B cell (primary cell): ENCODE measurements around the gene DNAH11. TPM values are rescaled to one million over a fixed set of nuclear protein-coding genes. Genes with fewer than 3 reads are reported as not detected.

Experiments
- ATAC-seq: fragments of 200-7000 bp; cut with Tn5 transposase; one replicate; pipeline ENCODE4 v1.10.0; 2021; ENCODE audit warnings: low read depth, mild to moderate bottlenecking, moderate number of reproducible peaks, moderate library complexity
- CTCF ChIA-PET: fragments of 350-600 bp; sonication (Branson Sonifier 250); formaldehyde crosslinking; loops from one replicate; lab custom pipeline; 2021; ENCODE audit warnings: antibody characterized with exemption, inconsistent platforms; lab: Charles Lee
- POLR2A ChIA-PET: fragments of 350-600 bp; sonication (Branson Sonifier 250); formaldehyde crosslinking; loops from one replicate; lab custom pipeline; 2021; ENCODE audit warnings: antibody characterized with exemption; lab: Charles Lee
- DNase-seq: peaks from one replicate; pipeline ENCODE4 v3.0.0; 2013
- H2AFZ ChIP-seq: 2 replicates; pipeline ENCODE4 v1.6.1; 2012; ENCODE audit warnings: mild to moderate bottlenecking, low read depth, low read length; ENCODE audit not compliant: insufficient read depth, poor library complexity, severe bottlenecking
- H3K27ac ChIP-seq, 2 donors: 1 replicate in 1 of 2; 2 replicates in 1 of 2; pipeline ENCODE4 v1.5.1; 2012 to 2013; ENCODE audit warnings: low read length in 2 of 2, mild to moderate bottlenecking in 2 of 2, moderate library complexity in 1 of 2
- H3K27me3 ChIP-seq, 4 experiments: fragments of 200-600 bp in 1 of 4; sonication (generic) in 1 of 4; replicated peaks in 1 of 4; 1 replicate in 2 of 4; 2 replicates in 2 of 4; pipeline versions ENCODE4 v1.6.1 to v1.7.0; 2013 to 2016; ENCODE audit warnings: low read length in 3 of 4, mild to moderate bottlenecking in 2 of 4, mixed read lengths in 1 of 4, moderate library complexity in 1 of 4; ENCODE audit not compliant: insufficient read depth in 4 of 4, control insufficient read depth in 3 of 4; ENCODE audit errors: control extremely low read depth in 1 of 4
- H3K36me3 ChIP-seq, 2 experiments: replicated peaks in 1 of 2; 1 replicate in 1 of 2; 2 replicates in 1 of 2; pipeline versions ENCODE4 v1.6.1 to v1.7.1; 2013; ENCODE audit warnings: low read length in 1 of 2; ENCODE audit not compliant: insufficient read depth in 2 of 2, control insufficient read depth in 1 of 2; ENCODE audit errors: control extremely low read depth in 1 of 2, extremely low read depth in 1 of 2
- H3K4me1 ChIP-seq, 2 donors: fragments of 200-600 bp in 1 of 2; sonication (generic) in 1 of 2; 1 replicate in 1 of 2; 2 replicates in 1 of 2; pipeline versions ENCODE4 v1.5.1 to v1.6.1; 2013 to 2017; ENCODE audit warnings: low read length in 2 of 2; ENCODE audit not compliant: control insufficient read depth in 2 of 2, insufficient read depth in 2 of 2
- H3K4me2 ChIP-seq: replicated peaks from 2 replicates; pipeline ENCODE3; 2012; ENCODE audit warnings: mild to moderate bottlenecking, low read depth, low read length; ENCODE audit not compliant: poor library complexity, severe bottlenecking
- H3K4me3 ChIP-seq, 5 experiments: fragments of 200-600 bp in 1 of 5; sonication (generic) in 1 of 5; 1 replicate in 3 of 5; 2 replicates in 2 of 5; pipeline versions ENCODE4 v1.5.1 to v1.7.0; 2011 to 2016; ENCODE audit warnings: low read length in 4 of 5, mild to moderate bottlenecking in 4 of 5, low read depth in 2 of 5, control low read depth in 1 of 5, moderate library complexity in 1 of 5; ENCODE audit not compliant: insufficient read depth in 1 of 5; ENCODE audit errors: control extremely low read depth in 1 of 5, extremely low read depth in 1 of 5
- H3K79me2 ChIP-seq: fragments of 200-600 bp; sonication (generic); one replicate; pipeline ENCODE4 v1.6.0; 2016; ENCODE audit warnings: low read length; ENCODE audit not compliant: control insufficient read depth, insufficient read depth
- H3K9ac ChIP-seq: fragments of 200-600 bp; sonication (generic); 2 replicates; pipeline ENCODE4 v1.6.1; 2017; ENCODE audit warnings: mild to moderate bottlenecking, low read length, moderate library complexity
- H3K9me3 ChIP-seq, 3 donors: one replicate each; pipeline versions ENCODE4 v1.6.1 to v1.7.1; 2013; ENCODE audit warnings: low read length in 2 of 3; ENCODE audit not compliant: control insufficient read depth in 2 of 3, insufficient read depth in 1 of 3; ENCODE audit errors: control extremely low read depth in 1 of 3
- H4K20me1 ChIP-seq: 2 replicates; pipeline ENCODE4 v1.6.0; 2012; ENCODE audit warnings: mild to moderate bottlenecking, low read length; ENCODE audit not compliant: insufficient read depth, control insufficient read depth, poor library complexity, severe bottlenecking
- H3K27ac Mint-ChIP-seq: one replicate; pipeline ENCODE4 v1.8.0; 2021; ENCODE audit warnings: mixed read lengths
- H3K27me3 Mint-ChIP-seq: one replicate; pipeline ENCODE4 v1.8.0; 2021; ENCODE audit warnings: mixed read lengths
- H3K4me1 Mint-ChIP-seq: one replicate; pipeline ENCODE4 v1.8.0; 2021; ENCODE audit warnings: mixed read lengths
- H3K4me3 Mint-ChIP-seq: one replicate; pipeline ENCODE4 v1.8.0; 2021; ENCODE audit warnings: mixed read lengths
- H3K9me3 Mint-ChIP-seq: one replicate; pipeline ENCODE4 v1.8.0; 2022; ENCODE audit warnings: mixed read lengths; ENCODE audit not compliant: insufficient read depth
- CTCF ChIP-seq: fragments of 200-600 bp; IDR thresholded peaks from one replicate; pipeline ENCODE4 v1.8.0; 2022; ENCODE audit warnings: antibody characterized with exemption, mild to moderate bottlenecking
- EZH2 ChIP-seq: IDR thresholded peaks from 2 replicates; pipeline ENCODE4 v1.6.1; 2012; ENCODE audit warnings: borderline replicate concordance, low read depth, mild to moderate bottlenecking, moderate library complexity, low read length; ENCODE audit not compliant: insufficient read depth, poor library complexity, severe bottlenecking
- WGBS: methylation state at CpG from one replicate; pipeline ENCODE4 v1.1.5; 2013; ENCODE audit warnings: missing lambda C conversion rate; ENCODE audit not compliant: insufficient coverage; 5-methylcytosine and 5-hydroxymethylcytosine counted together
- intact Hi-C: fragments of 100-400 bp; cut with micrococcal nuclease; formaldehyde crosslinking; loops from one replicate; pipeline ENCODE4 v1.10.0; 2022
- polyA plus RNA-seq: library from polyadenylated mRNA; depleted of rRNA; stranded (reverse); fragments of >200 nt; gene quantifications from 2 replicates; pipeline ENCODE4 v1.2.3, GENCODE V29; 2012
- total RNA-seq, 2 donors: library from RNA; stranded (reverse); fragments of 120-200 nt in 1 of 2; gene quantifications; 1 replicate in 1 of 2; 2 replicates in 1 of 2; pipeline versions ENCODE4 v1.2.3 to v1.2.4, GENCODE V29; 2013 to 2022

The DNAH11 gene
- total and polyA plus RNA-seq, 2 donors (not counting 1 experiment from before 2014, with no cell fraction given): not detected

- WGBS: 100% methylated on average over 3 of the region's 8 CpGs
- Histone ChIP-seq H3K9me3 (no peaks in the 10 kb centered on the region), H3K79me2 (no peaks in the 10 kb centered on the region), H3K4me2 (no peak overlapping the region), H3K4me1 (no peaks in the 10 kb centered on the region), H3K27ac (no peak overlapping the region), H3K27me3 (no peaks in the 10 kb centered on the region), H2AFZ (no peak overlapping the region), H4K20me1 (no peaks in the 10 kb centered on the region), H3K9ac (no peak overlapping the region), H3K4me3 (no peak overlapping the region), H3K36me3 (no peaks in the 10 kb centered on the region)
- Mint-ChIP-seq H3K27ac (no peak overlapping the region), H3K4me3 (no peak overlapping the region), H3K4me1 (peaks cover 11% of the 10 kb centered on the region), H3K9me3 (no peaks in the 10 kb centered on the region), H3K27me3 (no peaks in the 10 kb centered on the region)
- TF ChIP-seq CTCF (no peak), EZH2 (no peak)
- DNase-seq: no peak
- intact Hi-C loops: no loop called here
- ChIA-PET POLR2A (interaction anchor here (0.5 kb wide), 1 partner anchor 607 kb away, joined by 4 read pairs; no protein-coding TSS in a partner anchor), CTCF (interaction anchor here (0.6 to 1.2 kb wide), 3 partner anchors 318 to 584 kb away, joined by 3 read pairs; no protein-coding TSS in a partner anchor)
- ATAC-seq: no peak
Measured at GRCh38 chr7:21867816-21868575, 325.2 kb downstream of the DNAH11 start.

GRCh38 chr7:21868576-21868850 is 325.7 kb downstream of the DNAH11 start:
- CTCF ChIA-PET: interaction anchor here (0.6 to 1.2 kb wide), 3 partner anchors 318 to 584 kb away, joined by 3 read pairs; no protein-coding TSS in a partner anchor
- TF ChIP-seq EZH2 (no peak), CTCF (no peak)
- no peak overlapping the region for H3K4me3 Mint-ChIP-seq
- no peak overlapping the region for H2AFZ ChIP-seq
- no peaks in the 10 kb centered on the region for H3K9me3 ChIP-seq
- DNase-seq: no peak
- H3K4me3 ChIP-seq: no peak overlapping the region
- WGBS: 100% methylated on average over 1 of the region's 3 CpGs
- H4K20me1 ChIP-seq: no peaks in the 10 kb centered on the region
- H3K4me1 ChIP-seq: no peaks in the 10 kb centered on the region
- no peak overlapping the region for H3K4me2 ChIP-seq
- POLR2A ChIA-PET: interaction anchor here (0.5 kb wide), 1 partner anchor 608 kb away, joined by 4 read pairs; no protein-coding TSS in a partner anchor
- H3K36me3 ChIP-seq: no peaks in the 10 kb centered on the region
- no peak overlapping the region for H3K27ac ChIP-seq
- ATAC-seq: no peak
- no peaks in the 10 kb centered on the region for H3K27me3 Mint-ChIP-seq
- intact Hi-C loops: no loop called here
- H3K27me3 ChIP-seq: no peaks in the 10 kb centered on the region
- H3K79me2 ChIP-seq: no peaks in the 10 kb centered on the region
- no peaks in the 10 kb centered on the region for H3K9me3 Mint-ChIP-seq
- no peak overlapping the region for H3K27ac Mint-ChIP-seq
- no peak overlapping the region for H3K9ac ChIP-seq
- peaks cover 11% of the 10 kb centered on the region for H3K4me1 Mint-ChIP-seq
